ENCODE results near the gene EPS8L3. TPM values are rescaled to one million over a fixed set of nuclear protein-coding genes. Genes with fewer than 3 reads are reported as not detected.
A peak's percentile ranks its signal among the peaks of the same experiment; 100 is the strongest.

EPS8L3 gene, protein sequence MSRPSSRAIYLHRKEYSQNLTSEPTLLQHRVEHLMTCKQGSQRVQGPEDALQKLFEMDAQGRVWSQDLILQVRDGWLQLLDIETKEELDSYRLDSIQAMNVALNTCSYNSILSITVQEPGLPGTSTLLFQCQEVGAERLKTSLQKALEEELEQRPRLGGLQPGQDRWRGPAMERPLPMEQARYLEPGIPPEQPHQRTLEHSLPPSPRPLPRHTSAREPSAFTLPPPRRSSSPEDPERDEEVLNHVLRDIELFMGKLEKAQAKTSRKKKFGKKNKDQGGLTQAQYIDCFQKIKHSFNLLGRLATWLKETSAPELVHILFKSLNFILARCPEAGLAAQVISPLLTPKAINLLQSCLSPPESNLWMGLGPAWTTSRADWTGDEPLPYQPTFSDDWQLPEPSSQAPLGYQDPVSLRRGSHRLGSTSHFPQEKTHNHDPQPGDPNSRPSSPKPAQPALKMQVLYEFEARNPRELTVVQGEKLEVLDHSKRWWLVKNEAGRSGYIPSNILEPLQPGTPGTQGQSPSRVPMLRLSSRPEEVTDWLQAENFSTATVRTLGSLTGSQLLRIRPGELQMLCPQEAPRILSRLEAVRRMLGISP
- under 1 TPM in 1 of 9 donors, not detected in 8; 0.32 TPM for total RNA-seq
- polyA plus RNA-seq = under 1 TPM in 1 of 3 donors, not detected in 2; 0.08 TPM
- long read RNA-seq, donor 1 = 0 reads
- long read RNA-seq, donor 2 = 0 reads
- long read RNA-seq, donor 3 = 0 reads
- long read RNA-seq, donor 4 = 0 reads
- long read RNA-seq, donor 5 = 0 reads
- long read RNA-seq, donor 6, partial matches to known transcripts = 0 of 1 reads
- long read RNA-seq, donor 6, other reads (novel, unspliced or antisense) = 1 of 1 reads
- long read RNA-seq, donor 7 = 0 reads
- long read RNA-seq, donor 8 = 0 reads
- long read RNA-seq, donor 9 = 0 reads
- long read RNA-seq, donor 10 = 0 reads

DNA sequence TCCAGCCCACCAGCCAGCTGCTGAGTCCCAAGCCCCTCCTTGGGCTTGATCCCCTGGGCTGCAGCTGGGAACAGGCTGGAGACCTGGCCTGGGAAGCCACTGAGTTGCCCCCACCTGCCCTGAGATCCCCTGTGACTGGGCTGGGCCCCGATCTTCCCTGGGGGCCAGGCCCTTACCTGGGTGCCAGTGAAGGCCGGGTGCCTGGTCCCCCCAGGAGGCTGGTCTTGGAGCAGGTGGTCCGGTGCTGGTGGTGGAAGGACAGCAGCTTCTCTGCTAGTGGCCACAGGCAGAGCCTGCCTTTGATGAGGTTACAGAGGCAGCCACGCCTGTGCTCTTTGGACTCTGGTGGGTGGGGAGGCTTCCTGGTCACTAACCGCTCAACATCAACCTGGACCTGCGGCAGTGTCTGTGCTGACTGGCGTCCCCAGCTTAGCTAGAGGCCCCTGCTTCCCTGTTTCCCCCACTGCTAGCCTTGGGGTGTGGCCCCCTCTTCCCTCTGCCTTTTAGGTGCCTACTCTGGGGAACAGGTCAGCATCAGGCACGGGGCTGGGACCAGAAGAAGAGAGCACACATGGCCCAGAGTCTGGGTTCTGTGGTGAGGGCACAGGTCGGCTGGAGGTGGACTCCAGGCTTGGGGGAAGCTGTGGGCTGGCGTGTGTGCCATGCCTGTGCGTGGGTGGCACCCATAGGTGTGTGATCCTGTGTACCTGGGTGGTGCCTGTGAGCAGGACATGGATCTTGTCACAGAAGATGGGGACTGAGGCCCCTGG is at the start of gene EPS8L3:
EPS8L3 (minus strand) TSS at position 278 of the 770 bp plus-strand sequence. CDS start 2,174 bp downstream, outside the sequence.
- Histone ChIP-seq H3K27ac (peak within 1 kb of the TSS in 1 of 5 donors; percentile 46), H3K27me3 (no peaks in the 10 kb centered on the region), H3K9me3 (replicated peaks in 1 of 3) (no peaks in the 10 kb centered on the region), H3K36me3 (replicated peaks in 1 of 2) (no peaks in the 10 kb centered on the region), H3K4me3 (no peak within 1 kb of the TSS), H3K4me1 (replicated peaks in 1 of 2) (peaks cover 0 to 8% of the 10 kb centered on the region in 2 donors)
- TF ChIP-seq, protein P1, sequence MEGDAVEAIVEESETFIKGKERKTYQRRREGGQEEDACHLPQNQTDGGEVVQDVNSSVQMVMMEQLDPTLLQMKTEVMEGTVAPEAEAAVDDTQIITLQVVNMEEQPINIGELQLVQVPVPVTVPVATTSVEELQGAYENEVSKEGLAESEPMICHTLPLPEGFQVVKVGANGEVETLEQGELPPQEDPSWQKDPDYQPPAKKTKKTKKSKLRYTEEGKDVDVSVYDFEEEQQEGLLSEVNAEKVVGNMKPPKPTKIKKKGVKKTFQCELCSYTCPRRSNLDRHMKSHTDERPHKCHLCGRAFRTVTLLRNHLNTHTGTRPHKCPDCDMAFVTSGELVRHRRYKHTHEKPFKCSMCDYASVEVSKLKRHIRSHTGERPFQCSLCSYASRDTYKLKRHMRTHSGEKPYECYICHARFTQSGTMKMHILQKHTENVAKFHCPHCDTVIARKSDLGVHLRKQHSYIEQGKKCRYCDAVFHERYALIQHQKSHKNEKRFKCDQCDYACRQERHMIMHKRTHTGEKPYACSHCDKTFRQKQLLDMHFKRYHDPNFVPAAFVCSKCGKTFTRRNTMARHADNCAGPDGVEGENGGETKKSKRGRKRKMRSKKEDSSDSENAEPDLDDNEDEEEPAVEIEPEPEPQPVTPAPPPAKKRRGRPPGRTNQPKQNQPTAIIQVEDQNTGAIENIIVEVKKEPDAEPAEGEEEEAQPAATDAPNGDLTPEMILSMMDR (IDR thresholded peaks at IDR 0.05) = no peak
- TF ChIP-seq POLR2A (IDR thresholded peaks at IDR 0.05) = no peak
- WGBS, 4 donors = 86 to 91% (median 88%) methylated on average over 4 to 11 of the region's 11 CpGs
- intact Hi-C loops (cut with DNase I) = no loop called here
- DNase-seq = peak in 5 of 7 donors; percentile 9 to 41 (median 13)

- Histone ChIP-seq H3K4me3 (no peak overlapping the region), H3K27ac (no peak overlapping the region), H3K36me3 (replicated peaks in 1 of 2) (no peaks in the 10 kb centered on the region), H3K27me3 (no peaks in the 10 kb centered on the region), H3K9me3 (replicated peaks in 1 of 3) (no peaks in the 10 kb centered on the region), H3K4me1 (replicated peaks in 1 of 2) (no peaks in the 10 kb centered on the region)
- intact Hi-C loops (cut with DNase I) = no loop called here
- DNase-seq = no peak
- TF ChIP-seq POLR2A (IDR thresholded peaks at IDR 0.05) = no peak
- TF ChIP-seq, protein P1 (IDR thresholded peaks at IDR 0.05) = no peak
- WGBS, 4 donors = 70 to 82% (median 72%) methylated on average over 1 of the region's 1 CpG
Observed at GRCh38 chr1:109812691-109813393, 49.1 kb upstream of the EPS8L3 start.

DNA sequence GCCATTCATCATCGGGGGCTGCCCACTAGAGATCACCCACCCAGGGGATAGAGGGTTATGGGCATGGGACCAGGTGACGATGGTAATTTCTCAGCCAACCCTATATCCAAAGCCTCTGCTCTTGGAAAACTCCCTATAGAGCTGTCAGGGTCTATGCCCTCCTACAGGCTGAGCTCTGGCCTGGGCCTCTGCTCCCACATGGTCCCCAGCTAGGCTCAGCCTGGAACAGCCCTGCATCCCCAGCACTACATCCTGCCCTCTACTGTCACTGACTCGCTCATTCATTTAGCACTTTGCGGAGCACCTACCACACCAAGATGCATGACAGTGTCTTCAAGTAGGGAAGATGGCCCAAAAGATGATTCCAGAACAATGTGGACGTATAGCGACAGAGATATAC is 45.0 kb upstream of the EPS8L3 start:
- intact Hi-C loops (cut with DNase I) = no loop called here
- WGBS, 4 donors = 94 to 97% (median 96%) methylated on average over 5 to 6 of the region's 6 CpGs

More for the DNA sequence above, 45.0 kb upstream of the EPS8L3 start:
- no peaks in the 10 kb centered on the region for H3K9me3 ChIP-seq (replicated peaks in 1 of 3)
- H3K27me3 ChIP-seq = no peaks in the 10 kb centered on the region
- no peak for TF ChIP-seq POLR2A (IDR thresholded peaks at IDR 0.05)
- TF ChIP-seq, protein P1 (IDR thresholded peaks at IDR 0.05) = no peak
- no peaks in the 10 kb centered on the region for H3K36me3 ChIP-seq (replicated peaks in 1 of 2)
- H3K4me1 ChIP-seq (replicated peaks in 1 of 2) = no peaks in the 10 kb centered on the region
- H3K4me3 ChIP-seq = no peak overlapping the region
- no peak for DNase-seq
- H3K27ac ChIP-seq = no peak overlapping the region
